Stimulated activated CD8-positive, alpha-beta memory T cell treated with anti-CD3 and anti-CD28 coated beads, Interleukin-15, amount 100 ng/mL, for 4 hours (primary cell): ENCODE data around the gene VPS25.
"Not testable (repeated sequence)": the region's sequence is repeated elsewhere in the genome, so short reads cannot be mapped to it uniquely, and the experiment has no call there.

Experiments
- DNase-seq, 2 donors: peaks; one replicate each; pipeline ENCODE4 v3.0.0-alpha.2; 2020; ENCODE audit warnings: low read depth in 2 of 2

Gene VPS25

DNA sequence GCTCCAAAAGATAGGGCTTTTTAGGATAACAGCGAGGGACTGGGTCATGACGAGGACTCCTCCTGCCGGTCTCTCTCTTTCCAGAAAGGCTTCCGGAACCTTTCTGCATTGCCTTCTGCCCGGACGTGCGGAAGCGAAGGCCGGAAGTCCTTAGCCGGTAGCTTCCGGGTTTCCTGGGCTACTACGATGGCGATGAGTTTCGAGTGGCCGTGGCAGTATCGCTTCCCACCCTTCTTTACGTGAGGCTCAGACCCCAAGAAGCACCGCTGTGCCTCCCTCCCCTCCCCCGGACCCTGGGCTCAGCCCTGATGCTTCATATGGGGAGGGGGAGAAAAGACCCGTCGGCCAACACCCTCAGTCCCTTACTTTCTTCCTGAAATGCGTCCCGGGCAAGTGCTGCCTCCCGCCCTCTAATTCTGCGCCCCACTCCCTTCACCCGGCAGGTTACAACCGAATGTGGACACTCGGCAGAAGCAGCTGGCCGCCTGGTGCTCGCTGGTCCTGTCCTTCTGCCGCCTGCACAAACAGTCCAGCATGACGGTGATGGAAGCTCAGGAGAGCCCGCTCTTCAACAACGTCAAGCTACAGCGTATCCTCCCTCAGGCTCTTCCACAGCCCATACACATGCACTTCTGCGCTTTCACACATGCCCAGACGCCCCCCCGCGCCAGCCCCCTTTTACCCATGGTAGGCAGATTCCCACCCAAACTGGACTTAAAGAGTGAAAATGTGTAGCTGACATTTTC is at the start of gene VPS25:
Gene VPS25, plus strand, starts transcription at position 160 of the 746 bp plus-strand sequence. Its CDS starts 27 bp downstream, at position 187.
- peak; percentile 49 to 51 for DNase-seq

- DNase-seq, result no peak
These were observed 49.6 kb upstream of the VPS25 start for GRCh38 chr17:42723636-42724035.

DNA sequence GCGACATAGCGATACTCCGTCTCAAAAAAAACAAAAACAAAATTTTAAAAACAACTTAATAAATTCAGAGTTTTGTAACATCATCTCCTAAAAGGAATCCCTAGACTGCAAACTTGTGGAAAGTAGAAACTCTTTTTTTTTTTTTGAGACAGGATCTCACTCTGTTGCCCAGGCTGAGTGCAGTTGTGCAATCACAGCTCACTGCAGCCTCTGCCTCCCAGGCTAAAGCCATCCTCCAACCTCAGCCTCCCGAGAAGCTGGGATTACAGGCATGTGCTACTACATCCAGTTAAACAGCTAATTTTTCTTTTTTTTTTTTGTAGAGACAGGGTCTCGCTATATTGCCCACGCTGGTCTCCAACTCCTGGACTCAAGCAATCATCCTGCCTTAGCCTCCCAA is 48.1 kb upstream of the VPS25 start:
- DNase-seq, result no peak

GRCh38 chr17:42740699-42741098 is 32.5 kb upstream of the VPS25 start:
- no peak for DNase-seq

- DNase-seq, result not testable (repeated sequence)
These were observed 30.3 kb upstream of the VPS25 start for GRCh38 chr17:42742916-42743315.

DNA sequence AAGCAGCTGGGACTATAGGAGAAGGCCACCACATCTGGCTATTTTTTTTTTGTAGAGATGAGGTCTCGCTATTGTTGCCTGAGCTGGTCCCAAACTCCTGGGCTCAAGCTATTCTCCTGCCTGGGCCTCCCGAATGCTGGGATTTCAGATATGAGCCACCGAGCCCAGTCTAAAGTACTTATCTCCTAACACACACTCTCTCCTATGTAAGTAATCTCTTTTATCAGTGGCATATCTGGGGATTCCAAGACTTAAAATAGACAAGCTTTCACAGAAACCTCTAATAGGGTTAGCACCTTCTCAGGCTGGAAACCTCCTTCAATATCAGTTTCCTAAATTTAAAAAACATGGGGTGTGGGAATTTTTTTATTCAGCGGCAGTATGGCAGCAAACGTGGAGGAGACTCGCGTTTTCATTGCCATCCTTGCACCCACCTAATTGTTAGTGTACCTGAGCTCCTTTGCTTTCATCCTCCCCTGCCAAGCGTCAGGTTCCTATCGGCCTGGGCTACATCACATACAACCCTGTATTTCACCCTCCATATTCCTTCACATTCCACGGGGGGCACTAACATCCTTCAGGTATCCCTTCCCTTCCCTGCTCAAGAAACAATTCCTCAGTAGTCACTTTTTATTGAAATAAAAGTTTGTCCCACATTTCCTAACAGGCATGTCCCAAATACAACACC is 29.5 kb upstream of the VPS25 start:
- DNase-seq, result no peak

- DNase-seq, result peak; percentile 43 to 56
These were observed 28.9 kb upstream of the VPS25 start for GRCh38 chr17:42744283-42744805.

DNA sequence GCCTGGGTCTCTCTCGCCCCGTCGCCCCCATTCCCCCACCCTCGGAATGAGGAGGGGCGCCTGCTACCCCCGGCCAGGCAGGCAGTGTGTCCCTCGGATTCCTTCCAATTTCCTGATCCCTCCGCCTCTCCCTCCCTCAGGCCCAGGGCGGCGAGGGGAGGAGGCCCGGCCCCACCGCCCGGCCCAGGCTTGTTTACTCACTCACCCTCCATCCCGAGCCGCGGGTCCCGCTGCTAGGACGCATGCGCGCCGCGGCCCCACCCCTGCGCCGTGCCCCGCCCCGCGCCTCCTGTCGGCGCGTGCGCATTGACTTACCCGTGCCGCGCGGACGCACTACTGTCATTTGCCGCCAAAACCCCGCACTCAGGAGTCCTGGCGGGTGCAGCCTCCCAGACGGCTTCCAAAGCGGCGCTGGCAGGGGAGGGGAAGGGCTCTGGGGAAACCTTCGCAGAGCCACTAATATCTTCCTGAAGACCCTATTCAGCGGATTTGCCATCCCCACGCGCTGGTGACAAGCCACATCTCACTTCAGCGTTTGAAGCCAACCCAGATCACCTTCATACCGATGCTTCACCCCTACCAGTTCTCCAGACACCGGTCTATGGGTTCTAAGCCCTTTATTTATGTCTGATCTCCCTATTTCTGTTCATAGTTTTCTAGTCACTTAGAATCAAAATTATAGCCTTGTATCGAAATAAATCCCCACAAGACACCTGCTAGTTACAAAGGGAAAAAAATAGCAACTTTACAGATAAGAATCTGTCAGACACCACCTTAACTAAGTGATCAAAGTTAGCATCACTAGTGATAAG is 28.2 kb upstream of the VPS25 start, which contains the start of gene EZH1:
Gene EZH1, minus strand, starts transcription at position 235 of the 812 bp plus-strand sequence. CDS start 16,099 bp downstream, outside the sequence.
- peak; percentile 78 to 90 for DNase-seq

DNA sequence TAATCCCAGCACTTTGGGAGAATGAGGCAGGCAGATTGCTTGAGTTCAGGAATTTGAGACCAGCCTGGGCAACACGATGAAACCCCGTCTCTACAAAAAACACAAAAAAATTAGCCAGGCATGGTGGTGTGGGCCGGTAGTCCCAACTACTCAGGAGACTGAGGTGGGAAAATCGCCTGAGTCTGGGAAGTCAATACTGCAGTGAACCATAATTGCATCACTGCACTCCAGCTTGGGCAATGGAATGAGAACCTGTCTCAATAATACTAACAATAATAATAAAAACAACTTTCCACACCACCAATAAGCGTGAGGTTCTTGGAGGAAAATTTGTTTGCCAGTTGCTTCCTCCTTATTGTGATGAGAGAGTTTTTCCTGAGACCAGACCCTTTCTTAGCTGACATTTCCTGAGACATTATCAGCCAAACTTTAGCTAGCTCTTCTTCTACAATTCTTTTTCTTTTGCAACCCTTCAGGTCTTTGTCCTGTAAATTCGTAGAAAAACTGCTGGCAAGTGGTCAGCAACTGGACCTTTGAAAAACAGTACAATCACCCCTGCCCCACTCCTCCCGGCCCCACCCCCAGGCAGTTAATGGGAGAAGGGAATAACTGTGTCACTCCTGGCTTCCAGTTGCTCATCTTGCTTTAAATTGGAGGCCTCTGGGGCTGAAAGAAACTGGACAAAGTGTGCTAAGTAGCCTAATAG is 24.9 kb upstream of the VPS25 start:
- DNase-seq, result no peak

GRCh38 chr17:42748908-42749798 is 24.1 kb upstream of the VPS25 start:
- no peak for DNase-seq

GRCh38 chr17:42750739-42751344 is 22.4 kb upstream of the VPS25 start:
- no peak for DNase-seq

GRCh38 chr17:42751628-42752027 is 21.6 kb upstream of the VPS25 start:
- DNase-seq, result no peak

DNA sequence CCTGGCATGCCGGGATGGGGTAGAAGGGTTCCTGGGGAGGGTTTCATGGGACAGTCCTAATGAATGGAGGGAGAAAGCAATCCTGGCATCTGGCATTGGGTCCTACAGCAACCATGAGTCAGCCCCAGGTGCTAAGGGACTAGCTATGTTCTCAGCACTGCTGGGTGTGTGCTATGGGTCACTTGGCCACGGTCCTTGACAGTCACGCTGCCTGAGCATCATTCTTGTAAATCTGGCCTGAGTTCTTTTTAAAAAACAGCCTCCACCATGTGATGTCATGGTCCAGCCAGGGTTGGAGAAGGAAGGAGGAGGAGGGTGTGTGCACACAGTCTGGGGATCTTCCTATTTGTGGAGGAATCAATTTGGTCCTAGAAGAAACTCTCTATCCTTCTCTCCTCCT is 18.5 kb upstream of the VPS25 start:
- DNase-seq, result no peak

- no peak for DNase-seq
These were observed 13.1 kb upstream of the VPS25 start for GRCh38 chr17:42759982-42760651.

- DNase-seq, result no peak
These were observed 12.3 kb upstream of the VPS25 start, which contains the start of gene RAMP2 for GRCh38 chr17:42760652-42761581. TSS of gene RAMP2 (plus strand) at chr17:42761227. CDS start at chr17:42761262, 35 bp downstream.

DNA sequence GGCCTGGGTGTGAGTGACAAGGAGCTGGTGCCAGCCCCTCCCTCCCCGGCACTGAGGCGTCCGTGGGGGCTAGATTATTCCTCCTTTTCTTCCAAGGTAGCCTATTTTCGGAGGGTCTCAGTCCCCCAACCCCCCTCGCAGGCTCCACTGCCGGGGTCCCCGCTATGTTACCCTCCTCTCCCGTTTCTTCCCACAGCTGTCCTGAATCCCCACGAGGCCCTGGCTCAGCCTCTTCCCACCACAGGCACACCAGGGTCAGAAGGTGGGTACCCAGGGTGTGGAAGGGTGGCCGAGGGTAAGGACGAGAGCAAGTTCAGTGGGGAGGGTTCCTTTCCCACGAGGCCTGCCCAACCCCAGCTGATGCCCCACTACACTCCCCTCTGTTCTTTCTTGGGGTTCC is 11.6 kb upstream of the VPS25 start:
- DNase-seq, result no peak

DNA sequence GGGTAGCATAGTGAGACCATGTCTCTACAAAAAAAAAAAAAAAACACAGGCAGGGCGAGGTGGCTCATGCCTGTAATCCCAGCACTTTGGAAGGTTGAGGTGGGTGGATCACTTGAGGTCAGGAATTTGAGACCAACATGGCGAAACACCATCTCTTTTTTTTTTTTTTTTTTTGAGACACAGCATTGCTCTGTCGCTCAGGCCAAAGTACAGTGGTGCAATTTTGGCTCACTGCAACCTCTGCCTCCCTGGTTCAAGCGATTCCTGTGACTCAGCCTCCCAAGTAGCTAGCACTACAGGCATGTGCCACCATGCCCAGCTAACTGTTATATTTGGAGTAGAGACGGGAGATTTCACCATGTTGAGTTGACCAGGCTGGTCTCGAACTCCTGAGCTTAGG is 7.1 kb upstream of the VPS25 start:
- DNase-seq, result no peak

GRCh38 chr17:42767512-42767911 is 5.7 kb upstream of the VPS25 start:
- DNase-seq, result no peak
